Measurements from ENCODE around the gene TNRC18.

DNA sequence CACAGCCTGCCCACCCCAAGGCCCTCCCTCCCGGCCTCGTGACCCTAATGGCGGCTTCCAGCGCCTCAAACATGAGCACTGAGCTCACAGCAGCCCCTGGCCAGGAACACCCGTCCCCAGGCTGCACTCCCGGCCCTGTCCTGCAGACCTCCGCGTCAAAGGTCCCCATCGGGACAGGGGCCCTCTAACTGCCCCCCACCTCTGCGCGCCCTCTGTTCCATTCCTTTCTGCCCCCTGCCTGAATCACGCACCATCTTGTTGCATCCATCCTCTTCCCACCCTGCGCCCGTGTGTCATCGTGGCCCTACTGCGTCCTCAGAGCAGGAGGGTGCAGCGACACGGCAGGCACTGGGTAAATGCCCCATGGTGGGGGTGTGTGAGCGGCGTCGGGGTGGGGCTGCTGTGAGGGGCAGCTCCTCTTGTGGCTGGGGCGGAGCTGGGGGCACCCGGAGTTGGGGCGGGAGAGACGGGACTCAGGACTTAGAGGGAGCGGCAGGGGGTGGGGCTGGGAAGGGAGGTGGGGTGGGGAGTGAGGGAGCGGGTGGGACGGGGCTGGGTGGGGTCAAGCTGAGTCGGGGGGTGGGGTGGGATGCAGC is 127.5 kb downstream of the TNRC18 start:
- TF ChIP-seq ZC3H10 (CRISPR knock-in tag; IDR thresholded peaks at IDR 0.05) (no peak), ZFP30 (CRISPR knock-in tag; IDR thresholded peaks at IDR 0.05) (no peak), ZFP3 (CRISPR knock-in tag; IDR thresholded peaks at IDR 0.05) (no peak), BACH2 (CRISPR knock-in tag; IDR thresholded peaks at IDR 0.05; ENCODE audit: borderline replicate concordance) (no peak), RARB (CRISPR knock-in tag; IDR thresholded peaks at IDR 0.05) (no peak), ZNF8 (CRISPR knock-in tag; IDR thresholded peaks at IDR 0.05) (no peak)
- TF ChIP-seq, protein P1, sequence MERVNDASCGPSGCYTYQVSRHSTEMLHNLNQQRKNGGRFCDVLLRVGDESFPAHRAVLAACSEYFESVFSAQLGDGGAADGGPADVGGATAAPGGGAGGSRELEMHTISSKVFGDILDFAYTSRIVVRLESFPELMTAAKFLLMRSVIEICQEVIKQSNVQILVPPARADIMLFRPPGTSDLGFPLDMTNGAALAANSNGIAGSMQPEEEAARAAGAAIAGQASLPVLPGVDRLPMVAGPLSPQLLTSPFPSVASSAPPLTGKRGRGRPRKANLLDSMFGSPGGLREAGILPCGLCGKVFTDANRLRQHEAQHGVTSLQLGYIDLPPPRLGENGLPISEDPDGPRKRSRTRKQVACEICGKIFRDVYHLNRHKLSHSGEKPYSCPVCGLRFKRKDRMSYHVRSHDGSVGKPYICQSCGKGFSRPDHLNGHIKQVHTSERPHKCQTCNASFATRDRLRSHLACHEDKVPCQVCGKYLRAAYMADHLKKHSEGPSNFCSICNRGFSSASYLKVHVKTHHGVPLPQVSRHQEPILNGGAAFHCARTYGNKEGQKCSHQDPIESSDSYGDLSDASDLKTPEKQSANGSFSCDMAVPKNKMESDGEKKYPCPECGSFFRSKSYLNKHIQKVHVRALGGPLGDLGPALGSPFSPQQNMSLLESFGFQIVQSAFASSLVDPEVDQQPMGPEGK (CRISPR knock-in tag; IDR thresholded peaks at IDR 0.05; ENCODE audit: borderline replicate concordance): no peak
